A549 (cell line): ENCODE data around the gene ATP2C2. TPM values are rescaled to one million over a fixed set of nuclear protein-coding genes. Genes with fewer than 3 reads are reported as not detected.

Source experiments
- ATAC-seq, 2 experiments: fragments of 200-7000 bp in 1 of 2; fragments of >200 bp in 1 of 2; cut with Nextera tagmentation in 1 of 2; cut with Tn5 transposase in 1 of 2; 3 replicates each; pipeline versions ENCODE4 v1.8.0 to v1.9.1; 2018 to 2020; ENCODE audit warnings: mild to moderate bottlenecking in 1 of 2, moderate library complexity in 1 of 2
- CTCF ChIA-PET: fragments of 300-600 bp; sonication (Branson Sonifier 250); formaldehyde crosslinking; extraction: SDS; loops from one replicate; lab custom pipeline; 2021; ENCODE audit warnings: antibody characterized with exemption, inconsistent platforms; lab: Yijun Ruan, JAX
- POLR2A ChIA-PET: fragments of 350-600 bp; formaldehyde crosslinking; extraction: SDS; loops from one replicate; lab custom pipeline; 2021; ENCODE audit warnings: antibody characterized with exemption, inconsistent platforms; lab: Yijun Ruan, JAX
- DNase-seq, 2 experiments: peaks; one replicate each; pipeline versions ENCODE4 v3.0.0 to v3.0.0-alpha.2; 2011 to 2016; ENCODE audit warnings: low read depth in 1 of 2, low spot score in 1 of 2
- FAIRE-seq: peaks from 2 replicates; lab custom pipeline; 2011; peaks lifted over from hg19 to GRCh38; lab: Jason Lieb, UNC
- H3K27ac ChIP-seq, 2 experiments: fragments of >200 bp; sonication (Bioruptor Twin); formaldehyde crosslinking; 3 replicates each; pipeline ENCODE4 v1.5.1; 2016 to 2017
- H3K4me1 ChIP-seq: fragments of >200 bp; sonication (Bioruptor Twin); formaldehyde crosslinking; 3 replicates; pipeline ENCODE4 v1.6.1; 2016
- H3K4me2 ChIP-seq: fragments of >200 bp; sonication (Bioruptor Twin); formaldehyde crosslinking; 3 replicates; pipeline ENCODE4 v1.6.1; 2016
- H3K4me3 ChIP-seq: fragments of >200 bp; sonication (Bioruptor Twin); formaldehyde crosslinking; 3 replicates; pipeline ENCODE4 v1.5.1; 2016
- H3K9me3 ChIP-seq: fragments of >200 bp; sonication (Bioruptor Twin); formaldehyde crosslinking; 3 replicates; pipeline ENCODE4 v1.6.1; 2016
- ATOH8 ChIP-seq: fragments of 250-450 bp; sonication (Bioruptor Pico); IDR thresholded peaks from 2 replicates; pipeline ENCODE4 v1.5.0; 2020; ENCODE audit warnings: low read depth, mild to moderate bottlenecking, moderate library complexity
- BCL3 ChIP-seq: fragments of >200 bp; sonication (Bioruptor Twin); formaldehyde crosslinking; IDR thresholded peaks from 3 replicates; pipeline ENCODE4 v1.6.1; 2016
- CBX8 ChIP-seq: fragments of 200-600 bp; sonication (generic); IDR thresholded peaks from 2 replicates; pipeline ENCODE4 v1.6.1; 2016
- CHD2 ChIP-seq: fragments of 150-350 bp; IDR thresholded peaks from 2 replicates; pipeline ENCODE4 v1.6.1; 2014; ENCODE audit warnings: low read length; ENCODE audit not compliant: partially characterized antibody
- E2F6 ChIP-seq: IDR thresholded peaks from 2 replicates; pipeline ENCODE4 v1.6.1; 2012; ENCODE audit warnings: low read depth, borderline replicate concordance
- EHMT2 ChIP-seq: fragments of 200-600 bp; sonication (generic); IDR thresholded peaks from 2 replicates; pipeline ENCODE4 v1.6.1; 2016; ENCODE audit warnings: antibody characterized with exemption, low read depth, mild to moderate bottlenecking, moderate library complexity
- EP300 ChIP-seq, 2 experiments: fragments of >200 bp; sonication (Bioruptor Twin); formaldehyde crosslinking; IDR thresholded peaks; 2 replicates in 1 of 2; 3 replicates in 1 of 2; pipeline ENCODE4 v1.6.1; 2016 to 2017
- ESRRA ChIP-seq: fragments of 150-350 bp; IDR thresholded peaks from 2 replicates; pipeline ENCODE4 v1.6.1; 2014; ENCODE audit warnings: mild to moderate bottlenecking, low read length, borderline replicate concordance
- FOXS1 ChIP-seq: fragments of 250-450 bp; sonication (Bioruptor Pico); IDR thresholded peaks from 2 replicates; pipeline ENCODE4 v1.5.0; 2020; ENCODE audit warnings: mild to moderate bottlenecking, moderate library complexity
- HDAC2 ChIP-seq: fragments of 200-600 bp; sonication (generic); IDR thresholded peaks from 2 replicates; pipeline ENCODE4 v1.6.1; 2016
- HEYL ChIP-seq: fragments of 250-450 bp; sonication (Bioruptor Pico); IDR thresholded peaks from 2 replicates; pipeline ENCODE4 v1.8.0; 2021; ENCODE audit warnings: mild to moderate bottlenecking, moderate library complexity
- HMGXB4 ChIP-seq: fragments of 250-450 bp; sonication (Bioruptor Pico); IDR thresholded peaks from 2 replicates; pipeline ENCODE4 v1.5.0; 2021; ENCODE audit warnings: mild to moderate bottlenecking, moderate library complexity, borderline replicate concordance
- HOXB5 ChIP-seq: fragments of 250-450 bp; sonication (Bioruptor Pico); IDR thresholded peaks from 2 replicates; pipeline ENCODE4 v1.5.0; 2020; ENCODE audit warnings: mild to moderate bottlenecking, moderate library complexity
- JUN ChIP-seq, 2 experiments: fragments of >200 bp; sonication (Bioruptor Twin); formaldehyde crosslinking; IDR thresholded peaks; 2 replicates in 1 of 2; 3 replicates in 1 of 2; pipeline ENCODE4 v1.6.1; 2016 to 2017
- MYC ChIP-seq: IDR thresholded peaks from 2 replicates; pipeline ENCODE4 v1.6.1; 2012; ENCODE audit warnings: mild to moderate bottlenecking, inconsistent platforms, low read length, improper control_type of control experiment, borderline replicate concordance
- REST ChIP-seq: fragments of 200-600 bp; sonication (generic); IDR thresholded peaks from 2 replicates; pipeline ENCODE4 v1.6.1; 2016; ENCODE audit warnings: antibody characterized with exemption, mild to moderate bottlenecking, moderate library complexity
- RNF2 ChIP-seq: fragments of 200-600 bp; sonication (generic); IDR thresholded peaks from 2 replicates; pipeline ENCODE4 v1.6.1; 2016; ENCODE audit warnings: low read depth, mild to moderate bottlenecking, antibody characterized with exemption, moderate library complexity, borderline replicate concordance
- SMC3 ChIP-seq: fragments of >200 bp; sonication (Bioruptor Twin); formaldehyde crosslinking; IDR thresholded peaks from 3 replicates; pipeline ENCODE4 v1.6.1; 2018; ENCODE audit warnings: inconsistent platforms
- ZC3H11A ChIP-seq: fragments of 450-650 bp; IDR thresholded peaks from 2 replicates; pipeline ENCODE4 v1.6.1; 2014; ENCODE audit warnings: antibody characterized with exemption, mild to moderate bottlenecking
- ZFP36 ChIP-seq: fragments of 450-650 bp; IDR thresholded peaks from 2 replicates; pipeline ENCODE4 v1.6.1; 2014; ENCODE audit warnings: borderline replicate concordance; ENCODE audit not compliant: partially characterized antibody
- ZNF302 ChIP-seq: fragments of 250-450 bp; sonication (Bioruptor Pico); IDR thresholded peaks from 2 replicates; pipeline ENCODE4 v1.9.0; 2021; ENCODE audit warnings: inconsistent platforms, mild to moderate bottlenecking, moderate library complexity
- ZSCAN20 ChIP-seq: fragments of 250-450 bp; sonication (Bioruptor Pico); IDR thresholded peaks from 2 replicates; pipeline ENCODE4 v1.8.0; 2022; ENCODE audit warnings: mild to moderate bottlenecking, moderate library complexity
- WGBS: methylation state at CpG from one replicate; pipeline ENCODE4 v1.1.6; 2017; ENCODE audit errors: missing lambda C conversion rate; 5-methylcytosine and 5-hydroxymethylcytosine counted together
- polyA plus RNA-seq, 4 experiments: library from polyadenylated mRNA; depleted of rRNA in 3 of 4; stranded (reverse); fragments of >200 nt; fragmentation: RNase III in 1 of 4; extraction: RNeasy Plus Mini Kit Qiagen cat#74134 plus additional on column Dnase treatment in 1 of 4; gene quantifications; 2 replicates in 3 of 4; 3 replicates in 1 of 4; pipeline ENCODE4 v1.2.3, GENCODE V29; 2011 to 2017
- TF ChIP-seq, protein P1 (sequence below): IDR thresholded peaks from 2 replicates; pipeline ENCODE4 v1.6.1; 2012

The ATP2C2 gene
- polyA plus RNA-seq, 2 of the 4 experiments (the other 2 are of a cell fraction) = 0.14 to 0.17 TPM

- 98% methylated on average over 3 of the region's 3 CpGs for WGBS
- FAIRE-seq = no peak
- TF ChIP-seq E2F6 (no peak), CBX8 (no peak), ZFP36 (no peak), FOXS1 (CRISPR knock-in tag) (no peak), HOXB5 (CRISPR knock-in tag) (no peak), ZC3H11A (no peak), ATOH8 (no peak), REST (no peak), ZNF302 (no peak), MYC (no peak), CHD2 (no peak), SMC3 (no peak), EP300 (IDR thresholded peaks at IDR 0.05) (no peak), HEYL (no peak)
- TF ChIP-seq, protein P1, sequence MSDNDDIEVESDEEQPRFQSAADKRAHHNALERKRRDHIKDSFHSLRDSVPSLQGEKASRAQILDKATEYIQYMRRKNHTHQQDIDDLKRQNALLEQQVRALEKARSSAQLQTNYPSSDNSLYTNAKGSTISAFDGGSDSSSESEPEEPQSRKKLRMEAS = no peak
- no peak overlapping the region for H3K4me3 ChIP-seq
- POLR2A ChIA-PET = no interaction called here
- ATAC-seq = no peak
- peaks cover 32% of the 10 kb centered on the region for H3K4me1 ChIP-seq
- CTCF ChIA-PET = interaction anchor here (0.6 to 7.0 kb wide), 5 partner anchors 9 to 220 kb away, joined by 3 to 70 read pairs (median 17); no protein-coding TSS in a partner anchor
- no peaks in the 10 kb centered on the region for H3K9me3 ChIP-seq
- H3K27ac ChIP-seq = no peak overlapping the region
- no peak for DNase-seq
- H3K4me2 ChIP-seq = no peak overlapping the region
Observed at GRCh38 chr16:84496991-84497390, 128.7 kb downstream of the ATP2C2 start.

DNA sequence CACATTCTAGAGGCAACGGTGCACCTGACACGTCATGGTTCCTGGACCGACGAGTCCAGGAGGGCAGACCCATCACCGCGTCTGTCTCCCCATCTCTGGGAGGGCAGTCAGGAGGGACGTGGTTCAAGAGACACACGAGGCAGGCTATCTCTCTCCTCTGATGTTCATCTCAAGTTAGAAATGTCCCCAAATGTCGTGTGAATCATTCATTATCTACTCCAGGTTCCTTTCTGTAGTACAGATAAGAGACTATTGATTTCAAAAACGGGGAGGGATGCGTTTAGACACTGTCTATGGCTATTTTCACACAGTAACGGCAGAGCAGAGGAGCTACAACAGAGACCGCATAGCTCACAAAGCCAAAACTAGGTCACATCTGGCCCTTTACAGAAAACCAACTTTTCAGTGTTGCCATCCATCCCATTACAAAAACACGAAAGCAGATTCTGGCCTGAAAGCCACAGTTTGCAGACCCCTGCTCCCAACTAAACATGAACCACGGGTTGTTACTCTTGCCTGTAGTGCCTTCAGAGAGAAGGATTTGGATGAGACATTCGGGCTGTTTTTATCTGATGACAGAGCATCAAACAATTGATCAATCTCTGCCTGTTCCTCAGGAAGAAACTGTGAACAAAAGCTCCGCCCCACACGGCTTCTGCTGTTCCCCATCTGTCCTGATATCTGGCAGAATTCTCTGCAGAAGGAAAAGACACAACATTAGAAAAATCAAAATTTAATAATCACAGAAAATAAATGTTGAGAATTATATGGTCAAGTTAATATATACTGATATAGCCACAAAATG, 129.3 kb downstream of the ATP2C2 start:
- CTCF ChIA-PET = interaction anchor here (1.0 to 7.0 kb wide), 4 partner anchors 9 to 220 kb away, joined by 3 to 70 read pairs (median 11); no protein-coding TSS in a partner anchor
- ATAC-seq (no peak), FAIRE-seq (no peak), DNase-seq (no peak)
- WGBS = 88% methylated on average over 18 of the region's 18 CpGs
- POLR2A ChIA-PET = no interaction called here
- no peak overlapping the region for H3K4me3 ChIP-seq
- H3K9me3 ChIP-seq = no peaks in the 10 kb centered on the region
- H3K27ac ChIP-seq = no peak overlapping the region
- no peak for TF ChIP-seq JUN (IDR thresholded peaks at IDR 0.05)
- TF ChIP-seq RNF2 = no peak
- no peak for TF ChIP-seq ESRRA
- TF ChIP-seq EP300 (IDR thresholded peaks at IDR 0.05) = no peak
- TF ChIP-seq HMGXB4 (CRISPR knock-in tag) = no peak
- no peak for TF ChIP-seq ZSCAN20
- TF ChIP-seq ZC3H11A = no peak
- TF ChIP-seq EHMT2 = no peak
- TF ChIP-seq BCL3 = no peak
- TF ChIP-seq HDAC2 = no peak
- peaks cover 38% of the 10 kb centered on the region for H3K4me1 ChIP-seq
- H3K4me2 ChIP-seq = no peak overlapping the region
